Prostate gland (tissue), 2 donors: Measurements from ENCODE around the gene PLAC1. TPM values are rescaled to one million over a fixed set of nuclear protein-coding genes. Genes with fewer than 3 reads are reported as not detected.

Source experiments
- DNase-seq: peaks from one replicate; pipeline ENCODE4 v3.0.0-alpha.2; 2019; ENCODE audit warnings: low spot score
- H3K27ac ChIP-seq, 2 donors: fragments of 200-600 bp; sonication (generic); 2 replicates each; pipeline ENCODE4 v1.5.1; 2017 to 2019
- H3K27me3 ChIP-seq: fragments of 200-600 bp; sonication (generic); replicated peaks from 2 replicates; pipeline ENCODE4 v1.5.1; 2019; ENCODE audit not compliant: insufficient read depth
- H3K36me3 ChIP-seq, 2 donors: fragments of 200-600 bp; sonication (generic); 1 replicate in 1 of 2; 2 replicates in 1 of 2; pipeline versions ENCODE4 v1.5.1 to v1.8.1; 2017 to 2019
- H3K4me1 ChIP-seq: fragments of 200-600 bp; sonication (generic); replicated peaks from 2 replicates; pipeline ENCODE4 v1.5.1; 2019
- H3K4me3 ChIP-seq, 2 donors: fragments of 200-600 bp; sonication (generic); 2 replicates each; pipeline ENCODE4 v1.5.1; 2017 to 2019
- H3K9me3 ChIP-seq: fragments of 200-600 bp; sonication (generic); 2 replicates; pipeline ENCODE4 v1.5.1; 2017
- POLR2A ChIP-seq: fragments of 450-650 bp; IDR thresholded peaks from one replicate; pipeline ENCODE4 v1.6.1; 2016; ENCODE audit warnings: antibody characterized with exemption, mild to moderate bottlenecking
- POLR2AphosphoS5 ChIP-seq: sonication (generic); formaldehyde crosslinking; IDR thresholded peaks from one replicate; pipeline ENCODE4 v1.6.1; 2017; ENCODE audit warnings: antibody characterized with exemption
- WGBS: methylation state at CpG from one replicate; pipeline ENCODE4 v1.1.5; 2018; 5-methylcytosine and 5-hydroxymethylcytosine counted together
- intact Hi-C: fragments of 100-400 bp; cut with DNase I; formaldehyde crosslinking; loops from one replicate; pipeline ENCODE4 v1.14.2; 2022
- total RNA-seq, 2 donors: library from RNA; depleted of rRNA; stranded (reverse); fragments of >200 nt; gene quantifications; one replicate each; pipeline ENCODE4 v1.1.0, GENCODE V29; 2016
- TF ChIP-seq, protein P1 (sequence below), 4 experiments: fragments of 200-600 bp in 2 of 4; fragments of 450-650 bp in 2 of 4; sonication (generic) in 2 of 4; IDR thresholded peaks; 1 replicate in 3 of 4; 2 replicates in 1 of 4; pipeline ENCODE4 v1.5.1; 2016 to 2019; ENCODE audit warnings: antibody characterized with exemption in 4 of 4, mild to moderate bottlenecking in 2 of 4, moderate library complexity in 2 of 4

Gene PLAC1
- total RNA-seq, 2 donors from 2014 or later = 1.5 TPM; not detected in 1

DNA sequence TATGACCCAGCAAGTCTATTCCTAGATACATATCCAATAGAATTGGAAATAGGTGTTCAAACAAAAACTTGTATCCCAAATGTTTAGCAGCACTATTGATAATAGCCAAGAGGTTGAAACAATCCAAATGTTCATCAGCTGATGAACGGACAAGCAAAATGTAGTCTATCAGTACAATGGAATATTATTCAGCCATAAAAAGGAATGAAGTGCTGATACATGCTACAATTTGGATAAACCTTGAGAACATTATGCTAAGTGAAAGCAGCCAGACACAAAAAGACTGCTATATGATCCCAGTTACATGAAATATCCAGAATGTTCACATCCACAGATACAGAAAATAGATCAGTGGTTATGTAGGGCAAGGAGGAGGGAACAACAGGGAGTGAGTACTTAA is 50.1 kb downstream of the PLAC1 start:
- WGBS = 100% methylated on average over 1 of the region's 1 CpG
- intact Hi-C loops = no loop called here
- no peaks in the 10 kb centered on the region for H3K27me3 ChIP-seq

DNA sequence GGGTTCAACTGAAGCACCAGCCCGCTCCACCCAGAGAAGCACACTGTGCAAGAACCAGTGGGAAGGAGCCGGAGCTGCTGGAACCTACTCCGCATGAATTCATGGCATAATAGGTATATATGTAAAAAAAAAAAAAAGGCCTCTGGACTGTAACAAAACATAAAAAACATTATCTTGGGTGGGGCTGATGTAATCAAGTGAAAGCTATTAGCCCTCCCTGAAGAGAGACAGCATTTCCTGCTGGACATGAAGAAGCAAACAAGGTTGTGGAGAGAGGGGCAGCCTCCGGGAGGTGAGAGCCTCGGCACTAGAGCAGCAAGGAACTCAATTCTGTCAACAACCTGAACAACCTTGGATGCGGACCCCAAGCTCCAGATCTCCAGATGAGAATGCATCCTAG is 50.7 kb downstream of the PLAC1 start:
- H3K27ac ChIP-seq = no peak overlapping the region
- TF ChIP-seq, protein P1, sequence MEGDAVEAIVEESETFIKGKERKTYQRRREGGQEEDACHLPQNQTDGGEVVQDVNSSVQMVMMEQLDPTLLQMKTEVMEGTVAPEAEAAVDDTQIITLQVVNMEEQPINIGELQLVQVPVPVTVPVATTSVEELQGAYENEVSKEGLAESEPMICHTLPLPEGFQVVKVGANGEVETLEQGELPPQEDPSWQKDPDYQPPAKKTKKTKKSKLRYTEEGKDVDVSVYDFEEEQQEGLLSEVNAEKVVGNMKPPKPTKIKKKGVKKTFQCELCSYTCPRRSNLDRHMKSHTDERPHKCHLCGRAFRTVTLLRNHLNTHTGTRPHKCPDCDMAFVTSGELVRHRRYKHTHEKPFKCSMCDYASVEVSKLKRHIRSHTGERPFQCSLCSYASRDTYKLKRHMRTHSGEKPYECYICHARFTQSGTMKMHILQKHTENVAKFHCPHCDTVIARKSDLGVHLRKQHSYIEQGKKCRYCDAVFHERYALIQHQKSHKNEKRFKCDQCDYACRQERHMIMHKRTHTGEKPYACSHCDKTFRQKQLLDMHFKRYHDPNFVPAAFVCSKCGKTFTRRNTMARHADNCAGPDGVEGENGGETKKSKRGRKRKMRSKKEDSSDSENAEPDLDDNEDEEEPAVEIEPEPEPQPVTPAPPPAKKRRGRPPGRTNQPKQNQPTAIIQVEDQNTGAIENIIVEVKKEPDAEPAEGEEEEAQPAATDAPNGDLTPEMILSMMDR (IDR thresholded peaks at IDR 0.05) = no peak
- TF ChIP-seq POLR2A (no peak), POLR2AphosphoS5 (no peak)
- WGBS = 94% methylated on average over 5 of the region's 6 CpGs
- H3K36me3 ChIP-seq = no peaks in the 10 kb centered on the region
- no peaks in the 10 kb centered on the region for H3K4me1 ChIP-seq
- H3K27me3 ChIP-seq = no peaks in the 10 kb centered on the region
- no peak for DNase-seq
- intact Hi-C loops = no loop called here
- no peak overlapping the region for H3K4me3 ChIP-seq
- no peaks in the 10 kb centered on the region for H3K9me3 ChIP-seq

More for the DNA sequence above, 50.1 kb downstream of the PLAC1 start:
- Histone ChIP-seq H3K9me3 (no peaks in the 10 kb centered on the region), H3K36me3 (no peaks in the 10 kb centered on the region), H3K27ac (no peak overlapping the region), H3K4me1 (no peaks in the 10 kb centered on the region), H3K4me3 (no peak overlapping the region)
- TF ChIP-seq, protein P1 (IDR thresholded peaks at IDR 0.05) = no peak
- TF ChIP-seq POLR2AphosphoS5 (no peak), POLR2A (no peak)
- no peak for DNase-seq

DNA sequence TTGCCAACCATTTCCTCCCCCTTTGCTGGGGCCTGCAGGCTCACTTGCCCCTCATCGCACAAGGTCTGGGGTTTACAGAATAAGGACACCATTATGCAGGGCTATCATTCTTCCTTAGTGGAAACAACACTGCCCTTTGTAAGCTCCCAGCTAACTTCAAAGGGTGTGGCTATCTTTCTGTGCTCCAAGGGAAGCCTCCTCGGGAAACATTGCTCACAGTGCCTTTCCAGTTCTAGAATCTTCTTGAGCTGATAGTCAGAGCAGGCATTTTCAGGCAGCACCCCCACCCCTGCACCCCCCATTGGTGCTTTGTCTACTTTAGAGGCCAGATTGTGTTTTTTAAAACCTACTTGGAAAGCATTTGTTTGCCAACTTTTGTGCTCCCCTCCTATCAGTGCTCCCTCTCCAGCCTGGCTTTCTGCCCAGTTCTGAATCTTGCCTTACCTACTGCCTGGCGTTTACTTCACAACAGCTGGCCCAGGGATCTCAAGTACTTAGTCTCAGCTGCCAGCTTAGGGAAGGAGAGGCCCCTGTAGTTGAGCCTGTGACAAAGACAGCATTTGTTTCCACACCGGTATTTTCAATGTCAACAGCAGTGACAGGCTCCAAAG is 53.5 kb downstream of the PLAC1 start:
- Histone ChIP-seq H3K4me3 (no peak overlapping the region), H3K27me3 (no peaks in the 10 kb centered on the region), H3K36me3 (no peaks in the 10 kb centered on the region), H3K9me3 (no peaks in the 10 kb centered on the region), H3K27ac (no peak overlapping the region), H3K4me1 (no peaks in the 10 kb centered on the region)
- 33% methylated on average over 4 of the region's 4 CpGs for WGBS
- DNase-seq = no peak
- intact Hi-C loops = no loop called here
- TF ChIP-seq POLR2A (no peak), POLR2AphosphoS5 (no peak)
- TF ChIP-seq, protein P1 (IDR thresholded peaks at IDR 0.05) = no peak

DNA sequence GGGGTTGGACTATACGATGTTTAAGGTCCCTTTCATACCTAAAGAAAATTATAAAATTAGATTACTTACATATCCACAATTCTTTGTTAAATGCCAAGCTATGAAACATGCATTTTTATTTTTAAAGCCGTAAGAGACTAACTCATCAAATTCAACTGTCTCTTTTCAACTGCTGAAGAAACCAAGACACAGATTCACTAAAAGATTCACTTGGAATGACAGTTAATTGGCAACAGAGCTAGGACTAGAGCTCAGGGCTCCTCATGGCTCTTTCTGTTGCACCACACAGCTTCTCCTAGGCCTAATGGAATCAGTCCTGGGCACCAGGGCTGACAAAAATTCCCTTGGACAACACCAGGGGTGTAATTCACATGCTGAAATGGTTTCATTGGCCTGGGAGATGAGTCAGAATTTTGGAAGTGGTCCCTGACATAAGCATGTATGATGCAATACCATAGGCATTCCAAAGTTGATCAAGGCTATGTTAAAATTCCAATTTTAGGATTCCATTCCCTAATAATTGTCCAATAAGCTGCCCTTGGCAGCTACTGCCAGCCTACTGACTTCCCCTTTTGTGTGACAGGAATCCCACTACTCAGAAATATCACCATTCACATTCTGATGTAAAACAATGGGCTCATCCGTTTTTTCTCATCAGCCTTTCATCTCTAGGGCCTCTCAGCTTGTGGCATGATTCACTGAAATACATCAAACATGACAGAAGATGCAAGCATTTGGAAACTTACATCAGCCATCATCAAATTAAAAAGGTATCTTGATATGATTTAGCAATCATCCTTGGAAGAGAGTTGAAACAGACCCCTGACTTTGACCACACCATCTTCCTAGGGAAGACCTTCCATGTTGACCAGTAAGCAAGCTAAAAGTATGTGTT is 54.2 kb downstream of the PLAC1 start:
- no peaks in the 10 kb centered on the region for H3K9me3 ChIP-seq
- TF ChIP-seq POLR2A (no peak), POLR2AphosphoS5 (no peak)
- TF ChIP-seq, protein P1 (IDR thresholded peaks at IDR 0.05) = no peak
- H3K4me3 ChIP-seq = no peak overlapping the region
- 89% methylated on average over 3 of the region's 3 CpGs for WGBS
- no peaks in the 10 kb centered on the region for H3K4me1 ChIP-seq
- no peaks in the 10 kb centered on the region for H3K27me3 ChIP-seq
- H3K36me3 ChIP-seq = no peaks in the 10 kb centered on the region
- DNase-seq = no peak
- no peak overlapping the region for H3K27ac ChIP-seq
- intact Hi-C loops = no loop called here

DNA sequence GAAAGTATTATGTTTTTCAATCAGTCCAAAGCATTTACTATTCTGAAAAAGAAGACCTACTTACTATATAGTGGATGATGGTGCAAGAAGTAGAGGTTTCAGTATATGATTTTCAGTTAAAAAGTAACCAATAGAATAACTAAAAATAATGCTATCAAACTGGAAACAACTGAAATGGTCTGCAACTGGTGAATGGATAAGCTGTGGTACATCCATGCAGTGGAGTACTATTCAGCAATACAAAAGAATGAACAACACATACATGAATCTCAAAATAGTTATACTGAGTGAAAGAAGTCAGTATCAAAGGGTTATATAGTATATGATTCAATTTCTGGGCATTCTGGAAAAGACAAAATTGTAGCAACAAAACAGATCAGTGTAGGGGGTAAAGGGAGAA is 55.9 kb downstream of the PLAC1 start:
- H3K4me1 ChIP-seq = no peaks in the 10 kb centered on the region
- H3K9me3 ChIP-seq = no peaks in the 10 kb centered on the region
- TF ChIP-seq POLR2A (no peak), POLR2AphosphoS5 (no peak)
- TF ChIP-seq, protein P1 (IDR thresholded peaks at IDR 0.05) = no peak
- H3K4me3 ChIP-seq = no peak overlapping the region
- intact Hi-C loops = no loop called here
- H3K27me3 ChIP-seq = no peaks in the 10 kb centered on the region
- H3K36me3 ChIP-seq = no peaks in the 10 kb centered on the region
- H3K27ac ChIP-seq = no peak overlapping the region
- DNase-seq = no peak
